ENCODE measurements around the gene ERAS. TPM values are rescaled to one million over a fixed set of nuclear protein-coding genes. Genes with fewer than 3 reads are reported as not detected.

Gene ERAS
- total RNA-seq, 1 experiment from 2014 or later, result not detected

DNA sequence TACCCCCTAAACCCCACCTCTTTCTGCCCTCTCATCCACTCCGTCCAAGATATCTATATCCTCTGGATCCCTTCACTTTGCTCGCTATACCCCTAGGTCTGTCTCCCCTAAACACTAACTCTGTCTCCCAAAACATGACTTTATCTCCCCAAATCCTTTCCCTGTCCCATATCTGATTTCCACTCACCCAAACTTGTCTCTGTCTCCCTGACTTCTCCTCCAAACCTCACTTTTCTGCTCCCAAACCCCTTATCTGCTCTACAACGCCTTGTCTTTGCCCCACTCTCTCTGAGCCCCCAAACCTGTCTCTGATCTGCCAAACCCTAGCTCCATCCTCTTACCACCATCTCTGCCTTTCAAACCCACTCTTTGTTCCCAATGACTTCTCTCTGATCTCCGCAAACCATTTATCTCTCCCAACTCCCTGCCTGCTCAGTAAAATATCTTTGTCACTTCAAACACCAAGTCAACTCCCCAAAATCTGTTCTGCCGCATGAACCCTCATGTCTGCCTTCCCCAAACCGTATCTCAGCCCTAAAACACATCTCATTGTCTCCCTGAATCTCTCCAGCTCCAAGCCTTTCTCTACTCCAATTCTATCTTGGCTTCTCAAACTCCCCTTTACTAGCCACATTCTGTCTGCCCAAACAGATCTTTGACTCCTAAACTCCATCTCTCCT lies 39.3 kb upstream of the ERAS start:
- CTCF ChIA-PET, result no interaction called here
- no peak overlapping the region for H3K4me2 ChIP-seq (ENCODE audit: low read length)

More for the DNA sequence above, 39.3 kb upstream of the ERAS start:
- Histone ChIP-seq H3K9ac (ENCODE audit: low read length) (no peak overlapping the region), H3K27me3 (ENCODE audit: insufficient read depth, low read length) (no peaks in the 10 kb centered on the region), H3K9me3 (ENCODE audit: control insufficient read depth in 1 of 2, insufficient read depth in 1 of 2, low read depth in 1 of 2, low read length in 2 of 2) (no peaks in the 10 kb centered on the region), H3K79me2 (ENCODE audit: insufficient read depth, low read length) (no peaks in the 10 kb centered on the region), H3K9me2 (ENCODE audit: insufficient read depth) (no peaks in the 10 kb centered on the region), H4K20me1 (ENCODE audit: insufficient read depth) (no peaks in the 10 kb centered on the region), H3K36me3 (ENCODE audit: control insufficient read depth in 1 of 2, insufficient read depth in 2 of 2, low read length in 2 of 2) (no peaks in the 10 kb centered on the region), H3K4me1 (ENCODE audit: control insufficient read depth in 1 of 2, insufficient read depth in 2 of 2, low read length in 2 of 2) (no peaks in the 10 kb centered on the region), H2AFZ (ENCODE audit: low read depth, low read length, poor library complexity, severe bottlenecking) (no peak overlapping the region), H3K4me3 (replicated peaks in 1 of 2; ENCODE audit: low read depth in 1 of 2, low read length in 2 of 2) (no peak overlapping the region), H3K27ac (ENCODE audit: low read depth, low read length) (no peak overlapping the region)
- no TSS peak for BruUV-seq (replicated peaks)
- no peak for TF ChIP-seq SIN3A (IDR thresholded peaks at IDR 0.05; ENCODE audit: low read depth)
- no peak for TF ChIP-seq JUND (IDR thresholded peaks at IDR 0.05)
- TF ChIP-seq, protein P1, sequence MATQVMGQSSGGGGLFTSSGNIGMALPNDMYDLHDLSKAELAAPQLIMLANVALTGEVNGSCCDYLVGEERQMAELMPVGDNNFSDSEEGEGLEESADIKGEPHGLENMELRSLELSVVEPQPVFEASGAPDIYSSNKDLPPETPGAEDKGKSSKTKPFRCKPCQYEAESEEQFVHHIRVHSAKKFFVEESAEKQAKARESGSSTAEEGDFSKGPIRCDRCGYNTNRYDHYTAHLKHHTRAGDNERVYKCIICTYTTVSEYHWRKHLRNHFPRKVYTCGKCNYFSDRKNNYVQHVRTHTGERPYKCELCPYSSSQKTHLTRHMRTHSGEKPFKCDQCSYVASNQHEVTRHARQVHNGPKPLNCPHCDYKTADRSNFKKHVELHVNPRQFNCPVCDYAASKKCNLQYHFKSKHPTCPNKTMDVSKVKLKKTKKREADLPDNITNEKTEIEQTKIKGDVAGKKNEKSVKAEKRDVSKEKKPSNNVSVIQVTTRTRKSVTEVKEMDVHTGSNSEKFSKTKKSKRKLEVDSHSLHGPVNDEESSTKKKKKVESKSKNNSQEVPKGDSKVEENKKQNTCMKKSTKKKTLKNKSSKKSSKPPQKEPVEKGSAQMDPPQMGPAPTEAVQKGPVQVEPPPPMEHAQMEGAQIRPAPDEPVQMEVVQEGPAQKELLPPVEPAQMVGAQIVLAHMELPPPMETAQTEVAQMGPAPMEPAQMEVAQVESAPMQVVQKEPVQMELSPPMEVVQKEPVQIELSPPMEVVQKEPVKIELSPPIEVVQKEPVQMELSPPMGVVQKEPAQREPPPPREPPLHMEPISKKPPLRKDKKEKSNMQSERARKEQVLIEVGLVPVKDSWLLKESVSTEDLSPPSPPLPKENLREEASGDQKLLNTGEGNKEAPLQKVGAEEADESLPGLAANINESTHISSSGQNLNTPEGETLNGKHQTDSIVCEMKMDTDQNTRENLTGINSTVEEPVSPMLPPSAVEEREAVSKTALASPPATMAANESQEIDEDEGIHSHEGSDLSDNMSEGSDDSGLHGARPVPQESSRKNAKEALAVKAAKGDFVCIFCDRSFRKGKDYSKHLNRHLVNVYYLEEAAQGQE (IDR thresholded peaks at IDR 0.05; ENCODE audit: low read depth), result no peak
- DNase-seq (ENCODE audit: low read depth, low spot score) (no peak), ATAC-seq (no peak)
- ChIA-PET RAD21 (ENCODE audit: low non-redundant PET in 1 of 2, low total read pairs in 2 of 2, uncharacterized antibody in 2 of 2, unreplicated experiment in 2 of 2) (no interaction called here), POLR2A (no interaction called here)
- intact Hi-C loops (cut with micrococcal nuclease), result no loop called here

Measured in HCT116 (cell line).